Activated CD4-positive, alpha-beta T cell treated with anti-CD3 and anti-CD28 coated beads, Interleukin-2, amount 50 U/mL, for 16 hours (primary cell): ENCODE data around the gene ACTRT3.
"Not testable (repeated sequence)": the region's sequence is repeated elsewhere in the genome, so short reads cannot be mapped to it uniquely, and the experiment has no call there.

Source experiments
- DNase-seq: peaks from one replicate; pipeline ENCODE4 v3.0.0-alpha.2; 2020

The ACTRT3 gene

DNA sequence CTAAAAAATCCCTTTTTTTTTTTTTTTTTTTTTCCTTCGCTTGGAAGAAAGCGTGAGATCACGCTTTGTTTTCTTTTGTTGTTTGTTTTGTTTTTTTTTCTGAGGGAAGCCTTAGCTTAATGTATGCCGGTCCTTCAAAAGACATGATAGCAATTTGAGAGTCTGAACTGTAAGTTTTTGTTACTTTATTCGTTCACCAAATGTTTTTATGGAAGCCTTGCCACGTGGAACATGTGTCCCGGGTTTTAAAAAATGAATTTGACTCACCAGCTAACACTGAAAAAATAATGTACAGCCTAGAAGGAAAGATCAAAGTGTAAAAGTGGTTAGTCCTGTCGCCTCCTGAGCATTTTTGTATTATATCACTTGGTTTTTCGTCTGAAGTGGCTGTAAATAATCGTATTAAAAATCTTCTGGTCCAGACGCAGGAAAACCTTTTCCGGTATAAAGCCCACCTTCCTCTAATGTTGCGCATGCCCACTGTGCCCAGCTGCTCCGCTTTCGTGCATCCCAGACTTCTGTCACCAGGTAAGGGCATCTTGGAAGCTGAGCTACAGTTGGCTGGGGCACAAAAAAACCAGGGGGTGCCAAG, 3.0 kb upstream of the ACTRT3 start:
- DNase-seq, result peak; percentile 66

DNA sequence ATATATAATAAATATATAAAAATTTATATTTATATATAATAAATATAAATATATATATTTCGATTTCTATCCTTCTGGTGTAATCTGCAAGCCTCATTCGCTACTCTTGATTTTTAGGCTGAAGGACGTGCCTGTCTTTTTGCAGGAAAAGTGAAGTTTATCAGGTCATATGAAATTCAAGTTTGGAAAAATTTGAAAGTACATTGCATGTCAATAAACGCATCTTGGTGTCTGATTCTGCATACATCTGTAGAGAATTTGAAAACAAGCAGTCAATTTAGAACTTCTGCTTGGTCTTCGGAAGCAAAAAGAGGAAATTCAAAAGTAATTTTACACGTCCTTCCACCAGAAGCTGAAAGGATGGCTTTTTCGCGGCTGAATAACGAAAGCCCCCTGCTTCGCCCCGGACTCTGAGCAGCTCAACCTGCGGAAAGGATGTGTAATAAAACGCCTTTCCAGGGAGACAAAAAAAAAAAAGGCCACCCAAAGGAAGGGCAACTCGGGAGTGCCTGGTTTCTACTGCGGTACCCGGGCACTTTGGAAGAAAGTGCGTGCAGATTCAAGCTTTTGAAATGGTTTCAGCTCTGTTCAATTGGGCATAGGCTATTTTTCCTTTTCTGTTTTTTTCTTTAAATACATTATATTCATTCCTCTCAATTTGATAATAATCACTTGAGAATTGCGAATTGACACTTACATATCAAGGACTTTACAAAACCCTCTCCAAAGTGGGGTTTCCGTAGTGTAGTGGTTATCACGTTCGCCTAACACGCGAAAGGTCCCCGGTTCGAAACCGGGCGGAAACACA, 2.3 kb upstream of the ACTRT3 start:
- peak; percentile 83 for DNase-seq

DNA sequence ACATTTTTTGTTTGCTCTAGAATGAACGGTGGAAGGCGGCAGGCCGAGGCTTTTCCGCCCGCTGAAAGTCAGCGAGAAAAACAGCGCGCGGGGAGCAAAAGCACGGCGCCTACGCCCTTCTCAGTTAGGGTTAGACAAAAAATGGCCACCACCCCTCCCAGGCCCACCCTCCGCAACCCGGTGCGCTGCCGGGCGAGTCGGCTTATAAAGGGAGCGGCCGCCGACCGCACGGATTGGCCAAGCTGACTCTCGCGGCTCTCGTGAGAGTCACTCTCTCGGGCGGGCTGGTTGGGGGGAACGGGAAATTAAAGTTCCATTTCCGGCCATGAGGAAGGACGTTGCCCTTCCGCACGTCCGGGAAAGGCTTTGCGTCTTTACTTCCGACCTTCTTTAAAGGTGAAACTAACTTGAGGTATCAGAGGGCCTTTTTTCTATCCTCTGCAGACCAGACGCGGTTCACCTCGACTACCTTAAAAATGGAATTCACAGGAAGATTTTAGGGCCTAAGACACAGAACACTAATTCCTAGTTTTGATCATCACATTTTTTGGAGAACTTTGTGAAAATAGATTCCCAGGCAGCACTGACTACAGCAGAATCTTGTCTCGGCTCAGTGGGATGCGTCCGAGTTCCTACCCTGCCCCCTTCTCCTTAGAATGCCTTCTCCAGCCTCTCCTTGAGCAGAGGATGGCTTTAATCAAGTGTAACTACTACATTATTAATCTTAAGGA, 4.3 kb downstream of the ACTRT3 start, which contains the start of gene TERC:
Gene TERC (minus strand): TSS at position 179 of the 731 bp plus-strand sequence.
- peak; percentile 96 for DNase-seq

DNA sequence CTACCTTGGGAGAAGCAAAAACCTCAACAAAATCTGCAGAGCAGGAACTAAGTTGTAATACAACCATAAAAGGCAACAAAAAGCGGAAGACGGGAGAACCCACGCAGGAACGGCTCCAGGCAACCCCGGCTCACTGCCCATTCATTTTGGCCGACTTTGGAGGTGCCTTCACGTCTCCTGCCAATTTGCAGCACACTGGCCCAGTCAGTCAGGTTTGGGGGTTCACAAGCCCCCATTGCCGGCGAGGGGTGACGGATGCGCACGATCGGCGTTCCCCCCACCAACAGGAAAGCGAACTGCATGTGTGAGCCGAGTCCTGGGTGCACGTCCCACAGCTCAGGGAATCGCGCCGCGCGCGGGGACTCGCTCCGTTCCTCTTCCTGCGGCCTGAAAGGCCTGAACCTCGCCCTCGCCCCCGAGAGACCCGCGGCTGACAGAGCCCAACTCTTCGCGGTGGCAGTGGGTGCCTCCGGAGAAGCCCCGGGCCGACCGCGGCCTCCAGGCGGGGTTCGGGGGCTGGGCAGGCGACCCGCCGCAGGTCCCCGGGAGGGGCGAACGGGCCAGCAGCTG, 5.0 kb downstream of the ACTRT3 start:
- DNase-seq, result peak; percentile 76

DNA sequence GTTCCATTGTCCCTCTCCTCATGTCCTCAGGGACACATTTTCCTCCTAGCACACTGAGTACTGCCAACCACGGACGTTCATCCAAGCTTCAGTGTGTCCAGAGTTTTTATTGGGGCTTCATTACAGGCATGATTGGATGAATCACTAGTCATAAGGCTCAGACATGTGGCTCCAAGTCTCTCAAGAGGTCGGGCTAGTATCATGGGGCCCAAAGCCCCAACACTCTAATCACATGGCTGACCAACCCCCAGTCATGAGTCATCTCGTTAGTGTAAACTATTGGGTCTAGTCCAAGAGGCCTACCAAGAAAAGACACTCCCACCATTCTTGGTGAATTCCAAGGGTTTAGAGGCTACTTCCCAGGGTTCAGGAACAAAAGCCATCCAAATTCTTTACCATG, 8.9 kb downstream of the ACTRT3 start:
- no peak for DNase-seq

DNA sequence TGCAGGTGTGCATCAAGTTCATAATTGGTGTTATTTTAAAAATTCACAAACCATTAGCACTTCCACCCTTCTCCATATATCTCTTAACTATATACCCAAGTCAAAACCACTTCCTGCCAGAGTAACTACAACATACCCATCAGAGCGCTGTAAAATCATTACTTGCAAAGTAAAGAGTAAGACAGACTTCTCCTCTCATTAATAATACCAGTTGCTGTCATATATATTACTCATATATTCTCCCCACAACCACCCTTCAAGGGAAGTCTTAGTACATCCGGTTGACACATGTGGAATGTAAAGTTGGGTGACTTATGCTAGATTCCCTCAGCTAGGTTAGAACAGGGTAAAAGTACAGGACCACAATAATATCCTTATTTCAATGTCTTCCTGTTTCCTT, 10.1 kb downstream of the ACTRT3 start:
- DNase-seq, result peak; percentile 82

DNA sequence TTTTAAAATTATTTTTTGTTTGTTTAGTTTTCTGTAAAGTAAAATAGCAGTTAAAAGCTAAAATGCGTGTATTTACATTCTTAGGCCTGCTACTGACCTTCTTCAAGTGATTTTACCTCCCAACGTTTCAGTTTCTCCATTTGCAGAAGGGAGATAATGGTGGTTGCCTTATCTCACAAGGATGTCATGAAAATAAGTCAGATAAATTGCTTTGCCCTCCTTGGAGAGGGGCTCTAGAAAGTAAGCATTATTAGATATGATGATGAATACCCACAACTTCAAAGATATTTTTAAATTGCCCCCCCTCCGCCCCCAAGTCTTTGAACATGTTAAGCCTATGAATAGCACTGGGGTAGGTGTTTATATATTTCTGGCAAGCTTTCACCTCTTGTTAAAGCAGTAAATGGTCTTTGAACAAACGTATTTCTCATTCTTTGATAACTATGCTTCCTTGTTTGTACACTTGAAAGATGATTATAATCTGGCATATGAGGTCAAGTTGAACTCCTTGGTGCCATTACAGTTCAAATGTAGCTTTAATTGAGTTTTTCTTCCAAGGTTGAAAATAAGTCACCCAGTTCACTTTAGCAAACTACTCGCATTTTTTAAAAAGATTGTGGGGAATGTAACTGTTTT, 10.9 kb downstream of the ACTRT3 start:
- no peak for DNase-seq

DNA sequence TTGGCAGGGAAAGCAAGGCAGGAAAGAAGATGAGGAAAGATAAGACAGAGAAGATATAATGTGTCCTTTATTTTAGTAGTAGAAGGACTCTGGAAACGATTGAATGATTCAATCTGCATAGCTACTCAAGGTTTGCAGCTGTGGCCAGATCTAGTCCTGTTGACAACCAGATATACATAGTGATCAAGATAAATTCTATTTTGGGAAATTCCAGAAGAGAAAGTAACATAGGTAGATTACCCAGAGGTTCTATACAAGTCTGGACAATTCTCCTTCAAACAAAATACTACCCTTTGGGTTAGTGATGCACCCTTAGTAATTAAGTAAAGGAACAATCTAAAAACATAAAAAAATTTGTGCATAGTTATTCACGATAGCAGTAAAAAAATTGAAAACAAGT, 13.9 kb downstream of the ACTRT3 start:
- no peak for DNase-seq

DNA sequence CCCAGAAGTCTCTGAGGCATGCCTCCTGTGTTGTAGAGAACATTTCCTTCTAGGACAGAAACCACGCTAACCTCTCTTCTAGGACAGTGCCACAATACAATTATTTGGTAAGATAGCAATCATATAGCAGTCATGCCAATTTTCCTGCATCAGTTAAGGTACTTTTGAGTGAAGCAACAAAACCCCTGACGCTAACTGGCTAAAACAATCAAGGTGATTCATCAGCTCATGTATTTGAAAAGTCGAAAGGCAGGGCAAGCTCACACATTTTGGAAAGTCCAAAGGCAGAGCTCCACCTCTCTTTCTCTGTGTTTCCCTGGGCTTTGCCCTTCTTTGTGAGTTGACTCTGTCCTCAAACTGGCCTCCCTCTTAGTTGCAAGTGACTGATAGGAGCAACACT, 14.7 kb downstream of the ACTRT3 start:
- DNase-seq, result no peak

DNA sequence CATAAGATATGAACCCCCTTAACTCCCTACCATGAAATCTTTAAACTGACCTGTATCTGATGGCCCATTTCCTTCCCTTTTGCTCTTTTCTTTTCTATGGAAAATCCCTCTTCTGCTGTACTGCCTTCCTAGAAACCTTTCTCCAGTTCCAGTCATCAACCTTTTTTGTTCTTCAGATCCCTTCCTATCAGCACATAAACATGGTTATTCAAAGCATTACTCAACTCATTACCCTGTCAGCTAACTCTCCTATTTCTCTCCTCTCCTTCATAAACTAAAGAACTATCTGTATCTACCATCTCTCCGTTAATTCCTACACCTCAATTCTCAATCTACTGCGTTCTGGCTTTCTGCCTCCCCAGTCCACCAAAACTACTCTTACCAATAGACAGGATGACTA, 17.5 kb downstream of the ACTRT3 start:
- DNase-seq, result no peak

DNA sequence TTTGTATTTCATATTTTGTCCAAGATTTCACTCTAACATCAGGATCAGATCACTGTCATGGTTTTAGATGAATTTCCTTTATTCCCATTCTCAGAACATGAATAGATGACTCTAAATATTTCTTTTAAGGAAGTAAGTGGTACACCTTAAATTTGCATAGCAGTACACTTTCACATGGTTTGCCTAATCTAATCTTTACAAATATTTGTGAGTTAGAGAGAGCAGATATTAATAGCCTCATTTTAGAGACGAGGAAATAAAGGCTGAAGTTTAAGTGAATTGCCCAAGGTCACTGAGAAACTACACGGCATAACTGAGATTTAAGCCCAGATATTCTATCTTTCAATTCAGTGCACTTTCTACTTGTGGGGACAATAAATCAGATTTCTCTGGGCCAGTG, 18.7 kb downstream of the ACTRT3 start:
- DNase-seq, result no peak

DNA sequence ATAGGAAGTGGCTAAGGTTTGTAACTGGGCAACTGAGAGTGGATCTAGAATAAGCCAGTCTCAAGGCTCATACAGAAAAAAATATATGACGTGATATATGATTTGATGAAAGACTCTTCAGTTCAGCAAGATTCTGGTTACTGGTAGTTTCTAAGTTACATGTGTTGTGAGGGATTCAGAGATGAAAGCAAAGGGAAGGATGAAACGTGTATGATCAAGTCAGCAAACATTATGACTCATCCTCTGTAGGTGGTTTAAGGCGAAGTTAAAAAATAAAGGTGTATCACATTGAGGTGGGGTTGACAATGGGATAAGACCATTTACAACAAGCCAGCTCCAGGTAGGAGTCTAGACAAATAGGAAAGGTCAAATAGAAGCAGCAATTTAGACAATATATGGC, 20.7 kb downstream of the ACTRT3 start:
- peak; percentile 31 for DNase-seq

DNA sequence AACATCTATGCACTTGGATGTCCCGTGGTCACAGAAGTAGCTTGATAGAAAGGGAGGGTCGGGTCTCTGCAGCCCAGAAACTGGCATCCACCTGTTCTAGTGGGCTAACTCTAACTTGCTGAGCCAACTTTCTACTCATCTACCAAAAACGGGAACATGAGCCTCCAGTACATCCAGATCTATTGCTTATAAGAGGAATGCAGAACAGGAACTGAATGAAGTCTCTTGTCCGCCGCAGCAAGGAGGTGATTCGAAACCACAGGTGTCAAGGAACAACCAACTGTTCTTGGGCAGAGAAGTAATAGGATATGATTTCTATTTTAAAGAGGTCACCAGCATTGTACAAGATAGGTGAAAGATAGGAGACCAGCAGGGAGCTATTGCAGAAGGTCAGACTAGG, 22.4 kb downstream of the ACTRT3 start:
- DNase-seq, result no peak

DNA sequence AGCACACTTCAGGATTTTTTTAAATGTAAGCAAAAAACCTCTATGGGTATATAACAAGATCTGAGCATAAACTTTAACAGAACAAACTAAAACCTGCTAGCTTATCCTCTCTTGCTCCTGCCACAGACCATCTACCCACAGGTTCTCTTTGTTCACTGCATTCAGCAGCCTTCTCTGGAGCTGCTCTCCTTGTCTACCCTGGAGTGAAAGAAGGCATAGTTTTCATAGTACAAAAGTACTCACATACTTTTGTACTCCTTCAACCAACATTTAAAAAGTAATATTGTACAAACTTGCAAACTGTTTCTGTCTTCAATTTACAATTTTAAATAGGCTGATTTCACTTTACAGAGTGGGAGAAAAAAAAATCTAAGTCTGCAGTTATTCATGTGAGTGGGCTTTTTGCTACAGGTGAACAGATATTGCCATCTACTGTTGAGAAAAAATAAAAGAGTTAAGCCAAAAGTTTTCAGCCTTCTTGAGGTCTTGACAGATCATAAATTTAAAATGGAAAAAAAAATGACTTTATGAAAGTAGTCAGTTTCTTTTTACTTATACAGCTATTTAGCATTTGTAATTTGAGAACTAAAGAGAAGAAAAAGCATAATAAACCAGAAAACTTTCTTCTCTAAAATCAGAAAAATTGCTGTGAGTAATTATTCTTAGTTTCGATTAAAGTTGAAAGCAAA, 24.9 kb downstream of the ACTRT3 start:
- DNase-seq, result no peak

DNA sequence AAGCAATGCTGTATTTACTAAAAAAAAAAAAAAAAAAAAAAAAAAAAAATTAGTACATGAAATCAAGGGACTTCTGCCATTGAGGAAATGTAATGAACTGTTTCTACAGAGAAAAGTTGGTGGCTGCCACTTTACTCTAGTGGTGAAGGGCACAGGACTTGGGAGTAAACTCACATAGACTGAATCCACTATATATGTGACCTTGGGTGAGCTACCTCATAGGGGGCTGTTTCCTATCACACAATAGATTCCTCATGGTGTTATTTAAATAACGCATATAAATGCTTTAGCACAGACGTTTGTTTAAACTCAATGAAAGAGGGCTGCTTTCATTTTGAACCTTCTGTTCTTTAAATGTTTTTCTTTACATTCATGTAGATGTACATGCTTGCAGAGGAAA, 30.3 kb downstream of the ACTRT3 start:
- DNase-seq, result no peak

DNA sequence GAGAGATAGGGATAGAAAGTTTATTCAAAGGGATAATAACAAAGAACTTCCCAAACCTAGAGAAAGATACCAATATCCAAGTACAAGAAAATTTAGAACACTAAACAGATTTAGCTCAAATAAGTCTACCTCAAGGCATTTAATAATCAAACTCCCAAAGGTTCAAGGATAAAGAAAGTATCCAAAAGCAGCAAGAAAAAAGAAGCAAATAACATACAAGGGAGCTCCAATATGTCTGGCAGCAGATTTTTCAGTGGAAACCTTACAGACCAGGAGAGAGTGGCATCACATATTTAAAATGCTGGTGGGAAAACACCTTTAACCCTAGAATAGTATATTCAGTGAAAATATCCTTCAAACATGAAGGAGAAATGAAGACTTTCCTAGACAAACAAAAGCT, 37.5 kb downstream of the ACTRT3 start:
- DNase-seq, result not testable (repeated sequence)

DNA sequence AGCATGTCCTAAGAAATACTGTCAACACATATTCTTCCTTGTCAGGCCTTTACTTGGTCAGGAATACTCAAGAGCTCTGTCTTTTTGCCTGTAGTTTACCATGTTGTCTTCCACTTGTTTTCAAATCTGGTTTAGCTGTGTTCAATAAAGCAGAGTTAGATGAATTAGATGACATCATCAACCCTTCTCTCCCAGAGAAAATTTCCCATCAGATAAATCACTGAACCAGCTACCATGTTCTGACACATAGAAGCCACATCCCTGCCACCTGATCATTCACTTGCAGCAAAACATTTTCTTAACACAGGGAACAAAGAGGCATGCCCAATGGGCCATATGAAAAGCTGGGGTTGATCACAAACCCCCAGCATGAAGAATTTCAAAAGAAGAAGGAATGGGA, 46.6 kb downstream of the ACTRT3 start:
- DNase-seq, result no peak

DNA sequence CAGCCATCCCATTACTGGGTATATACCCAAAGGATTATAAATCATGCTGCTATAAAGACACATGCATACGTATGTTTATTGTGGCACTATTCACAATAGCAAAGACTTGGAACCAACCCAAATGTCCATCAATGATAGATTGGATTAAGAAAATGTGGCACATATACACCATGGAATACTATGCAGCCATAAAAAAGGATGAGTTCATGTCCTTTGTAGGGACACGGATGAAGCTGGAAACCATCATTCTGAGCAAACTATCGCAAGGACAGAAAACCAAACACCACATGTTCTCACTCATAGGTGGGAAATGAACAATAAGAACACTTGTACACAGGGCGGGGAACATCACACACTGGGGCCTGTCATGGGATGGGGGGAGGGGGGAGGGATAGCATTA, 50.9 kb downstream of the ACTRT3 start:
- DNase-seq, result not testable (repeated sequence)
